Smooth muscle cell of the brain vasculature (primary cell): Measurements from ENCODE around the gene ARHGAP33.
"Not testable (repeated sequence)": the region's sequence is repeated elsewhere in the genome, so short reads cannot be mapped to it uniquely, and the experiment has no call there.

Source experiments
- DNase-seq: peaks from one replicate; pipeline ENCODE4 v3.0.0-alpha.2; 2012; ENCODE audit warnings: low read depth, low spot score

The ARHGAP33 gene

GRCh38 chr19:35792312-35792711 lies 16.9 kb downstream of the ARHGAP33 start:
- DNase-seq: no peak

- no peak for DNase-seq
These were observed 17.5 kb downstream of the ARHGAP33 start for GRCh38 chr19:35792888-35793287.

GRCh38 chr19:35793381-35794165 lies 18.2 kb downstream of the ARHGAP33 start:
- DNase-seq: no peak

GRCh38 chr19:35795564-35795963 lies 20.2 kb downstream of the ARHGAP33 start:
- not testable (repeated sequence) for DNase-seq

GRCh38 chr19:35796645-35797542 lies 21.5 kb downstream of the ARHGAP33 start:
- DNase-seq: no peak

GRCh38 chr19:35797663-35798062 lies 22.3 kb downstream of the ARHGAP33 start:
- no peak for DNase-seq

GRCh38 chr19:35801828-35802227 lies 26.5 kb downstream of the ARHGAP33 start:
- DNase-seq: no peak

GRCh38 chr19:35805526-35806102 lies 30.2 kb downstream of the ARHGAP33 start:
- DNase-seq: no peak

- DNase-seq: no peak
These were observed 31.2 kb downstream of the ARHGAP33 start for GRCh38 chr19:35806597-35806996.

GRCh38 chr19:35807633-35808032 lies 32.3 kb downstream of the ARHGAP33 start:
- DNase-seq: no peak

GRCh38 chr19:35811317-35812219 lies 36.2 kb downstream of the ARHGAP33 start:
- DNase-seq: no peak

GRCh38 chr19:35812220-35813042 lies 37.1 kb downstream of the ARHGAP33 start, which contains the start of gene PRODH2:
Gene PRODH2 (minus strand): TSS chr19:35812845. CDS start chr19:35812805, 40 bp downstream.
- DNase-seq: no peak

GRCh38 chr19:35813043-35813890 lies 37.9 kb downstream of the ARHGAP33 start:
- no peak for DNase-seq

- no peak for DNase-seq
These were observed 40.9 kb downstream of the ARHGAP33 start for GRCh38 chr19:35816262-35816661.

GRCh38 chr19:35816846-35817245 lies 41.5 kb downstream of the ARHGAP33 start:
- no peak for DNase-seq

GRCh38 chr19:35818445-35818844 lies 43.1 kb downstream of the ARHGAP33 start:
- DNase-seq: no peak

- DNase-seq: no peak
These were observed 47.2 kb downstream of the ARHGAP33 start for GRCh38 chr19:35822579-35822978.

GRCh38 chr19:35824150-35824549 lies 48.8 kb downstream of the ARHGAP33 start:
- DNase-seq: no peak

- DNase-seq: peak; percentile 32
These were observed 53.4 kb downstream of the ARHGAP33 start for GRCh38 chr19:35828692-35829301.
